ENCODE results near the gene IMPG2.

Gene IMPG2

GRCh38 chr3:101194392-101194791 is 126.0 kb downstream of the IMPG2 start:
- H3K4me1 ChIP-seq (ENCODE audit: control insufficient read depth, insufficient read depth, low read length, poor library complexity, severe bottlenecking) = no peaks in the 10 kb centered on the region
- no peak overlapping the region for H3K27ac ChIP-seq (ENCODE audit: insufficient read depth, low read length, poor library complexity, severe bottlenecking)
- no peaks in the 10 kb centered on the region for H3K9me3 ChIP-seq (ENCODE audit: control insufficient read depth, low read length)
- H3K27me3 ChIP-seq (replicated peaks; ENCODE audit: control insufficient read depth, insufficient read depth, low read length, poor library complexity, severe bottlenecking) = no peaks in the 10 kb centered on the region
- H3K36me3 ChIP-seq (ENCODE audit: control insufficient read depth, insufficient read depth, low read length) = no peaks in the 10 kb centered on the region
- H3K4me3 ChIP-seq (ENCODE audit: insufficient read depth, low read depth, low read length, poor library complexity, severe bottlenecking) = no peak overlapping the region
- DNase-seq = no peak

- DNase-seq = no peak
- Histone ChIP-seq H3K27me3 (replicated peaks; ENCODE audit: control insufficient read depth, insufficient read depth, low read length, poor library complexity, severe bottlenecking) (no peaks in the 10 kb centered on the region), H3K9me3 (ENCODE audit: control insufficient read depth, low read length) (no peaks in the 10 kb centered on the region), H3K4me3 (ENCODE audit: insufficient read depth, low read depth, low read length, poor library complexity, severe bottlenecking) (no peak overlapping the region), H3K36me3 (ENCODE audit: control insufficient read depth, insufficient read depth, low read length) (no peaks in the 10 kb centered on the region), H3K4me1 (ENCODE audit: control insufficient read depth, insufficient read depth, low read length, poor library complexity, severe bottlenecking) (no peaks in the 10 kb centered on the region), H3K27ac (ENCODE audit: insufficient read depth, low read length, poor library complexity, severe bottlenecking) (no peak overlapping the region)
Measured at GRCh38 chr3:101193957-101194356, 126.4 kb downstream of the IMPG2 start.

- H3K4me1 ChIP-seq (ENCODE audit: control insufficient read depth, insufficient read depth, low read length, poor library complexity, severe bottlenecking) = no peaks in the 10 kb centered on the region
Measured at GRCh38 chr3:101189796-101190195, 130.6 kb downstream of the IMPG2 start.

DNA sequence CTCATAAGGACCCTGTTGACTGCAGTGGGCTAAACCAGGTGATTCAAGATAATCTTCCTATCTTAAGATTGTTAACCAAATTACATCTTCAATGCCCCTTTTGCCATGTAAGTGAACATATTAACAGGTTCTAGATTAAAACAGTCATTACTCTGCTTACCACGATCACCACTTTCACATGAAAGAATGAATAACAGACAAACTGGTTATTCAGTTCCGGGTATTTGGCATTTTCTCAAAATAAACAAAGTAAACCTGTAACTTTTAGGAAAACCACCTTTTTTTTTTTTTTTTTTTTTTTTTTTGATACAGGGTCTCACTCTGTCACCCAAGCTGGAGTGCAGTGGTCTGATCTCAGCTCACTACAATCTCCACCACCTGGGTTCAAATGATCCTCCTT is 131.2 kb downstream of the IMPG2 start:
- no peak for DNase-seq
- no peaks in the 10 kb centered on the region for H3K27me3 ChIP-seq (replicated peaks; ENCODE audit: control insufficient read depth, insufficient read depth, low read length, poor library complexity, severe bottlenecking)
- H3K27ac ChIP-seq (ENCODE audit: insufficient read depth, low read length, poor library complexity, severe bottlenecking) = no peak overlapping the region

More at GRCh38 chr3:101189796-101190195, 130.6 kb downstream of the IMPG2 start:
- Histone ChIP-seq H3K27me3 (replicated peaks; ENCODE audit: control insufficient read depth, insufficient read depth, low read length, poor library complexity, severe bottlenecking) (no peaks in the 10 kb centered on the region), H3K4me3 (ENCODE audit: insufficient read depth, low read depth, low read length, poor library complexity, severe bottlenecking) (no peak overlapping the region), H3K36me3 (ENCODE audit: control insufficient read depth, insufficient read depth, low read length) (no peaks in the 10 kb centered on the region), H3K9me3 (ENCODE audit: control insufficient read depth, low read length) (no peaks in the 10 kb centered on the region), H3K27ac (ENCODE audit: insufficient read depth, low read length, poor library complexity, severe bottlenecking) (no peak overlapping the region)
- no peak for DNase-seq

DNA sequence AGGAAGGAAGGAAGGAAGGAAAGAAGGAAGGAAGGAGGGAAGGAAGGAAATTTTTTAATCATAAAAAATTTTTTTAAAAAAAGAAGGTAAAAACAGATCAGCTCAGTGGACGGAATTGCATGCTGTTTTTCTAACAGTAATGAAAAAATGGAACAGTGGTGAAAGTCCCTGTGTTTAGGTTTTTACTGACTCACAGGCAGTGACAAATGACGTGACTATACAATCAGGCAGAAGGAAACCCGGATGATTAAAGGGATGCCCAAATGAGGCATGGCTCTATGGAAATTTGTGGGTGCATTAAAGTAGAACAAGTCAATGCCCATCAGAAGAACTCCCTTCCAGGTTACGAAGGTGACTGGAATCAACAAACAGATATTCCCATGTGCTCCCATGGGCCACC is 135.0 kb downstream of the IMPG2 start:
- DNase-seq = no peak
- no peaks in the 10 kb centered on the region for H3K9me3 ChIP-seq (ENCODE audit: control insufficient read depth, low read length)
- H3K27ac ChIP-seq (ENCODE audit: insufficient read depth, low read length, poor library complexity, severe bottlenecking) = no peak overlapping the region
- H3K36me3 ChIP-seq (ENCODE audit: control insufficient read depth, insufficient read depth, low read length) = no peaks in the 10 kb centered on the region
- H3K4me1 ChIP-seq (ENCODE audit: control insufficient read depth, insufficient read depth, low read length, poor library complexity, severe bottlenecking) = no peaks in the 10 kb centered on the region
- no peak overlapping the region for H3K4me3 ChIP-seq (ENCODE audit: insufficient read depth, low read depth, low read length, poor library complexity, severe bottlenecking)
- no peaks in the 10 kb centered on the region for H3K27me3 ChIP-seq (replicated peaks; ENCODE audit: control insufficient read depth, insufficient read depth, low read length, poor library complexity, severe bottlenecking)

More for the DNA sequence above, 131.2 kb downstream of the IMPG2 start:
- H3K36me3 ChIP-seq (ENCODE audit: control insufficient read depth, insufficient read depth, low read length) = no peaks in the 10 kb centered on the region
- no peak overlapping the region for H3K4me3 ChIP-seq (ENCODE audit: insufficient read depth, low read depth, low read length, poor library complexity, severe bottlenecking)
- H3K4me1 ChIP-seq (ENCODE audit: control insufficient read depth, insufficient read depth, low read length, poor library complexity, severe bottlenecking) = no peaks in the 10 kb centered on the region
- H3K9me3 ChIP-seq (ENCODE audit: control insufficient read depth, low read length) = no peaks in the 10 kb centered on the region

GRCh38 chr3:101184111-101184510 is 136.3 kb downstream of the IMPG2 start:
- H3K4me1 ChIP-seq (ENCODE audit: control insufficient read depth, insufficient read depth, low read length, poor library complexity, severe bottlenecking) = no peaks in the 10 kb centered on the region
- no peak overlapping the region for H3K27ac ChIP-seq (ENCODE audit: insufficient read depth, low read length, poor library complexity, severe bottlenecking)
- no peaks in the 10 kb centered on the region for H3K9me3 ChIP-seq (ENCODE audit: control insufficient read depth, low read length)
- H3K27me3 ChIP-seq (replicated peaks; ENCODE audit: control insufficient read depth, insufficient read depth, low read length, poor library complexity, severe bottlenecking) = no peaks in the 10 kb centered on the region
- no peaks in the 10 kb centered on the region for H3K36me3 ChIP-seq (ENCODE audit: control insufficient read depth, insufficient read depth, low read length)
- no peak for DNase-seq
- no peak overlapping the region for H3K4me3 ChIP-seq (ENCODE audit: insufficient read depth, low read depth, low read length, poor library complexity, severe bottlenecking)

- Histone ChIP-seq H3K4me3 (ENCODE audit: insufficient read depth, low read depth, low read length, poor library complexity, severe bottlenecking) (no peak overlapping the region), H3K27me3 (replicated peaks; ENCODE audit: control insufficient read depth, insufficient read depth, low read length, poor library complexity, severe bottlenecking) (no peaks in the 10 kb centered on the region), H3K36me3 (ENCODE audit: control insufficient read depth, insufficient read depth, low read length) (no peaks in the 10 kb centered on the region), H3K4me1 (ENCODE audit: control insufficient read depth, insufficient read depth, low read length, poor library complexity, severe bottlenecking) (no peaks in the 10 kb centered on the region), H3K27ac (ENCODE audit: insufficient read depth, low read length, poor library complexity, severe bottlenecking) (no peak overlapping the region), H3K9me3 (ENCODE audit: control insufficient read depth, low read length) (no peaks in the 10 kb centered on the region)
- DNase-seq = no peak
Measured at GRCh38 chr3:101183151-101183550, 137.2 kb downstream of the IMPG2 start.

DNA sequence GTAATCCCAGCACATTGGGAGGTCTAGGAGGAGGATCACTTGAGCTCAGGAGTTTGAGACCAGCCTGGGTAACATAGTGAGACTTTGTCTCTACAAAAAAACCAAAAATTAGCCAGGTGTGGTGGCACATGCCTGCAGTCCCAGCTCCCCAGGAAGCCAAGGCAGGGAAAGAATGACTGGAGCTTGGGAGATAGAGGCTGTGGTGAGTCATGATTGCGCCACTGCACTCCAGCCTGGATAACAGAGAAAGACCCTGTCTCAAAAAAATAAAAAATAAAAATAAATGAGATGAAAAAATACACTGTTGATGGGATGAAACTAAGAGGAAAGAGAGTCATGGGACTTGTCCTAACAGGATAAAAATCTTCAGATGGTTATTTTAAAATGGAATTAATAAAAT is 137.6 kb downstream of the IMPG2 start:
- H3K4me3 ChIP-seq (ENCODE audit: insufficient read depth, low read depth, low read length, poor library complexity, severe bottlenecking) = no peak overlapping the region
- no peaks in the 10 kb centered on the region for H3K9me3 ChIP-seq (ENCODE audit: control insufficient read depth, low read length)
- H3K27me3 ChIP-seq (replicated peaks; ENCODE audit: control insufficient read depth, insufficient read depth, low read length, poor library complexity, severe bottlenecking) = no peaks in the 10 kb centered on the region
- H3K27ac ChIP-seq (ENCODE audit: insufficient read depth, low read length, poor library complexity, severe bottlenecking) = no peak overlapping the region
- no peaks in the 10 kb centered on the region for H3K4me1 ChIP-seq (ENCODE audit: control insufficient read depth, insufficient read depth, low read length, poor library complexity, severe bottlenecking)
- no peak for DNase-seq
- H3K36me3 ChIP-seq (ENCODE audit: control insufficient read depth, insufficient read depth, low read length) = no peaks in the 10 kb centered on the region

GRCh38 chr3:101181801-101182200 is 138.6 kb downstream of the IMPG2 start:
- no peak overlapping the region for H3K4me3 ChIP-seq (ENCODE audit: insufficient read depth, low read depth, low read length, poor library complexity, severe bottlenecking)
- no peak for DNase-seq
- H3K9me3 ChIP-seq (ENCODE audit: control insufficient read depth, low read length) = no peaks in the 10 kb centered on the region
- no peaks in the 10 kb centered on the region for H3K27me3 ChIP-seq (replicated peaks; ENCODE audit: control insufficient read depth, insufficient read depth, low read length, poor library complexity, severe bottlenecking)
- H3K4me1 ChIP-seq (ENCODE audit: control insufficient read depth, insufficient read depth, low read length, poor library complexity, severe bottlenecking) = no peaks in the 10 kb centered on the region
- no peaks in the 10 kb centered on the region for H3K36me3 ChIP-seq (ENCODE audit: control insufficient read depth, insufficient read depth, low read length)
- no peak overlapping the region for H3K27ac ChIP-seq (ENCODE audit: insufficient read depth, low read length, poor library complexity, severe bottlenecking)

- no peak for DNase-seq
- Histone ChIP-seq H3K9me3 (ENCODE audit: control insufficient read depth, low read length) (no peaks in the 10 kb centered on the region), H3K36me3 (ENCODE audit: control insufficient read depth, insufficient read depth, low read length) (no peaks in the 10 kb centered on the region), H3K27me3 (replicated peaks; ENCODE audit: control insufficient read depth, insufficient read depth, low read length, poor library complexity, severe bottlenecking) (no peaks in the 10 kb centered on the region), H3K4me1 (ENCODE audit: control insufficient read depth, insufficient read depth, low read length, poor library complexity, severe bottlenecking) (no peaks in the 10 kb centered on the region), H3K27ac (ENCODE audit: insufficient read depth, low read length, poor library complexity, severe bottlenecking) (no peak overlapping the region), H3K4me3 (ENCODE audit: insufficient read depth, low read depth, low read length, poor library complexity, severe bottlenecking) (no peak overlapping the region)
Measured at GRCh38 chr3:101179637-101180036, 140.7 kb downstream of the IMPG2 start.

- Histone ChIP-seq H3K27me3 (replicated peaks; ENCODE audit: control insufficient read depth, insufficient read depth, low read length, poor library complexity, severe bottlenecking) (no peaks in the 10 kb centered on the region), H3K27ac (ENCODE audit: insufficient read depth, low read length, poor library complexity, severe bottlenecking) (no peak overlapping the region), H3K36me3 (ENCODE audit: control insufficient read depth, insufficient read depth, low read length) (no peaks in the 10 kb centered on the region), H3K4me1 (ENCODE audit: control insufficient read depth, insufficient read depth, low read length, poor library complexity, severe bottlenecking) (no peaks in the 10 kb centered on the region), H3K4me3 (ENCODE audit: insufficient read depth, low read depth, low read length, poor library complexity, severe bottlenecking) (no peak overlapping the region), H3K9me3 (ENCODE audit: control insufficient read depth, low read length) (no peaks in the 10 kb centered on the region)
- no peak for DNase-seq
Measured at GRCh38 chr3:101177577-101177976, 142.8 kb downstream of the IMPG2 start.

Measured in effector memory CD4-positive, alpha-beta T cell (primary cell).